ENCODE results near the gene AGR2. TPM values are rescaled to one million over a fixed set of nuclear protein-coding genes. Genes with fewer than 3 reads are reported as not detected.

AGR2 gene
- polyA plus RNA-seq, 2 donors, result 1.6 to 3.3 TPM

- no peak overlapping the region for H3K27ac ChIP-seq (ENCODE audit: low read depth in 2 of 2, low read length in 1 of 2)
- H3K27me3 ChIP-seq (ENCODE audit: control insufficient read depth in 1 of 2, insufficient read depth in 2 of 2, low read length in 2 of 2), result no peaks in the 10 kb centered on the region
- H3K36me3 ChIP-seq (ENCODE audit: control insufficient read depth in 2 of 2, insufficient read depth in 2 of 2, low read length in 1 of 2), result no peaks in the 10 kb centered on the region
- no peaks in the 10 kb centered on the region for H3K9me3 ChIP-seq (ENCODE audit: control insufficient read depth in 2 of 2, insufficient read depth in 1 of 2, low read depth in 1 of 2, low read length in 1 of 2)
- H3K4me1 ChIP-seq (ENCODE audit: control insufficient read depth in 2 of 2, insufficient read depth in 2 of 2, low read length in 1 of 2), result no peaks in the 10 kb centered on the region
- 80 to 89% methylated on average over 4 of the region's 4 CpGs for WGBS, 2 donors
- no peak overlapping the region for H3K4me3 ChIP-seq (ENCODE audit: low read depth in 1 of 2, low read length in 2 of 2)
Observed at GRCh38 chr7:16801579-16801978, 3.2 kb downstream of the AGR2 start.

- H3K27me3 ChIP-seq (ENCODE audit: control insufficient read depth in 1 of 2, insufficient read depth in 2 of 2, low read length in 2 of 2), result no peaks in the 10 kb centered on the region
- no peaks in the 10 kb centered on the region for H3K9me3 ChIP-seq (ENCODE audit: control insufficient read depth in 2 of 2, insufficient read depth in 1 of 2, low read depth in 1 of 2, low read length in 1 of 2)
- no peak overlapping the region for H3K4me3 ChIP-seq (ENCODE audit: low read depth in 1 of 2, low read length in 2 of 2)
- no peaks in the 10 kb centered on the region for H3K4me1 ChIP-seq (ENCODE audit: control insufficient read depth in 2 of 2, insufficient read depth in 2 of 2, low read length in 1 of 2)
- no peaks in the 10 kb centered on the region for H3K36me3 ChIP-seq (ENCODE audit: control insufficient read depth in 2 of 2, insufficient read depth in 2 of 2, low read length in 1 of 2)
- no peak overlapping the region for H3K27ac ChIP-seq (ENCODE audit: low read depth in 2 of 2, low read length in 1 of 2)
Observed at GRCh38 chr7:16801111-16801542, 3.7 kb downstream of the AGR2 start.

- H3K36me3 ChIP-seq (ENCODE audit: control insufficient read depth in 2 of 2, insufficient read depth in 2 of 2, low read length in 1 of 2), result no peaks in the 10 kb centered on the region
- H3K27ac ChIP-seq (ENCODE audit: low read depth in 2 of 2, low read length in 1 of 2), result no peak overlapping the region
- H3K4me1 ChIP-seq (ENCODE audit: control insufficient read depth in 2 of 2, insufficient read depth in 2 of 2, low read length in 1 of 2), result no peaks in the 10 kb centered on the region
- peaks cover 0 to 5% of the 10 kb centered on the region in 2 donors for H3K27me3 ChIP-seq (ENCODE audit: control insufficient read depth in 1 of 2, insufficient read depth in 2 of 2, low read length in 2 of 2)
- no peak overlapping the region for H3K4me3 ChIP-seq (ENCODE audit: low read depth in 1 of 2, low read length in 2 of 2)
- whole genome bisulfite sequencing, 2 donors, result 54 to 63% methylated on average over 6 of the region's 6 CpGs
- H3K9me3 ChIP-seq (ENCODE audit: control insufficient read depth in 2 of 2, insufficient read depth in 1 of 2, low read depth in 1 of 2, low read length in 1 of 2), result no peaks in the 10 kb centered on the region
Observed at GRCh38 chr7:16795624-16796023, 9.2 kb downstream of the AGR2 start.

GRCh38 chr7:16794986-16795385 is 9.8 kb downstream of the AGR2 start:
- Histone ChIP-seq H3K4me3 (ENCODE audit: low read depth in 1 of 2, low read length in 2 of 2) (no peak overlapping the region), H3K27ac (ENCODE audit: low read depth in 2 of 2, low read length in 1 of 2) (no peak overlapping the region), H3K36me3 (ENCODE audit: control insufficient read depth in 2 of 2, insufficient read depth in 2 of 2, low read length in 1 of 2) (no peaks in the 10 kb centered on the region), H3K9me3 (ENCODE audit: control insufficient read depth in 2 of 2, insufficient read depth in 1 of 2, low read depth in 1 of 2, low read length in 1 of 2) (no peaks in the 10 kb centered on the region), H3K4me1 (ENCODE audit: control insufficient read depth in 2 of 2, insufficient read depth in 2 of 2, low read length in 1 of 2) (no peaks in the 10 kb centered on the region), H3K27me3 (ENCODE audit: control insufficient read depth in 1 of 2, insufficient read depth in 2 of 2, low read length in 2 of 2) (peaks cover 0 to 5% of the 10 kb centered on the region in 2 donors)
- 65 to 67% methylated on average over 3 of the region's 3 CpGs for WGBS, 2 donors

- Histone ChIP-seq H3K27ac (ENCODE audit: low read depth in 2 of 2, low read length in 1 of 2) (no peak overlapping the region), H3K36me3 (ENCODE audit: control insufficient read depth in 2 of 2, insufficient read depth in 2 of 2, low read length in 1 of 2) (no peaks in the 10 kb centered on the region), H3K4me1 (ENCODE audit: control insufficient read depth in 2 of 2, insufficient read depth in 2 of 2, low read length in 1 of 2) (no peaks in the 10 kb centered on the region), H3K9me3 (ENCODE audit: control insufficient read depth in 2 of 2, insufficient read depth in 1 of 2, low read depth in 1 of 2, low read length in 1 of 2) (no peaks in the 10 kb centered on the region), H3K27me3 (ENCODE audit: control insufficient read depth in 1 of 2, insufficient read depth in 2 of 2, low read length in 2 of 2) (peaks cover 0 to 5% of the 10 kb centered on the region in 2 donors), H3K4me3 (ENCODE audit: low read depth in 1 of 2, low read length in 2 of 2) (no peak overlapping the region)
- 64 to 71% methylated on average over 5 of the region's 5 CpGs for WGBS, 2 donors
Observed at GRCh38 chr7:16791905-16792698, 12.7 kb downstream of the AGR2 start.

- Histone ChIP-seq H3K4me1 (ENCODE audit: control insufficient read depth in 2 of 2, insufficient read depth in 2 of 2, low read length in 1 of 2) (no peaks in the 10 kb centered on the region), H3K27ac (ENCODE audit: low read depth in 2 of 2, low read length in 1 of 2) (no peak overlapping the region), H3K36me3 (ENCODE audit: control insufficient read depth in 2 of 2, insufficient read depth in 2 of 2, low read length in 1 of 2) (no peaks in the 10 kb centered on the region), H3K9me3 (ENCODE audit: control insufficient read depth in 2 of 2, insufficient read depth in 1 of 2, low read depth in 1 of 2, low read length in 1 of 2) (no peaks in the 10 kb centered on the region), H3K4me3 (ENCODE audit: low read depth in 1 of 2, low read length in 2 of 2) (no peak overlapping the region), H3K27me3 (ENCODE audit: control insufficient read depth in 1 of 2, insufficient read depth in 2 of 2, low read length in 2 of 2) (peaks cover 0 to 5% of the 10 kb centered on the region in 2 donors)
- WGBS, 2 donors, result 21 to 23% methylated on average over 1 of the region's 1 CpG
Observed at GRCh38 chr7:16791071-16791470, 13.7 kb downstream of the AGR2 start.

GRCh38 chr7:16787127-16787526 is 17.7 kb downstream of the AGR2 start:
- no peak overlapping the region for H3K27ac ChIP-seq (ENCODE audit: low read depth in 2 of 2, low read length in 1 of 2)
- 86 to 92% methylated on average over 1 of the region's 1 CpG for WGBS, 2 donors

GRCh38 chr7:16786257-16786656 is 18.5 kb downstream of the AGR2 start:
- no peaks in the 10 kb centered on the region for H3K27me3 ChIP-seq (ENCODE audit: control insufficient read depth in 1 of 2, insufficient read depth in 2 of 2, low read length in 2 of 2)
- H3K4me3 ChIP-seq (ENCODE audit: low read depth in 1 of 2, low read length in 2 of 2), result no peak overlapping the region
- no peaks in the 10 kb centered on the region for H3K36me3 ChIP-seq (ENCODE audit: control insufficient read depth in 2 of 2, insufficient read depth in 2 of 2, low read length in 1 of 2)
- no peaks in the 10 kb centered on the region for H3K4me1 ChIP-seq (ENCODE audit: control insufficient read depth in 2 of 2, insufficient read depth in 2 of 2, low read length in 1 of 2)
- WGBS, 2 donors, result 47 to 58% methylated on average over 4 of the region's 4 CpGs
- H3K27ac ChIP-seq (ENCODE audit: low read depth in 2 of 2, low read length in 1 of 2), result no peak overlapping the region
- no peaks in the 10 kb centered on the region for H3K9me3 ChIP-seq (ENCODE audit: control insufficient read depth in 2 of 2, insufficient read depth in 1 of 2, low read depth in 1 of 2, low read length in 1 of 2)

More at GRCh38 chr7:16787127-16787526, 17.7 kb downstream of the AGR2 start:
- no peaks in the 10 kb centered on the region for H3K4me1 ChIP-seq (ENCODE audit: control insufficient read depth in 2 of 2, insufficient read depth in 2 of 2, low read length in 1 of 2)
- H3K36me3 ChIP-seq (ENCODE audit: control insufficient read depth in 2 of 2, insufficient read depth in 2 of 2, low read length in 1 of 2), result no peaks in the 10 kb centered on the region
- no peaks in the 10 kb centered on the region for H3K27me3 ChIP-seq (ENCODE audit: control insufficient read depth in 1 of 2, insufficient read depth in 2 of 2, low read length in 2 of 2)
- no peaks in the 10 kb centered on the region for H3K9me3 ChIP-seq (ENCODE audit: control insufficient read depth in 2 of 2, insufficient read depth in 1 of 2, low read depth in 1 of 2, low read length in 1 of 2)
- no peak overlapping the region for H3K4me3 ChIP-seq (ENCODE audit: low read depth in 1 of 2, low read length in 2 of 2)

- no peak overlapping the region for H3K27ac ChIP-seq (ENCODE audit: low read depth in 2 of 2, low read length in 1 of 2)
- H3K27me3 ChIP-seq (ENCODE audit: control insufficient read depth in 1 of 2, insufficient read depth in 2 of 2, low read length in 2 of 2), result no peaks in the 10 kb centered on the region
- H3K9me3 ChIP-seq (ENCODE audit: control insufficient read depth in 2 of 2, insufficient read depth in 1 of 2, low read depth in 1 of 2, low read length in 1 of 2), result no peaks in the 10 kb centered on the region
- no peaks in the 10 kb centered on the region for H3K4me1 ChIP-seq (ENCODE audit: control insufficient read depth in 2 of 2, insufficient read depth in 2 of 2, low read length in 1 of 2)
- H3K4me3 ChIP-seq (ENCODE audit: low read depth in 1 of 2, low read length in 2 of 2), result no peak overlapping the region
- WGBS, 2 donors, result 67 to 74% methylated on average over 2 of the region's 2 CpGs
- H3K36me3 ChIP-seq (ENCODE audit: control insufficient read depth in 2 of 2, insufficient read depth in 2 of 2, low read length in 1 of 2), result no peaks in the 10 kb centered on the region
Observed at GRCh38 chr7:16785846-16786245, 19.0 kb downstream of the AGR2 start.

GRCh38 chr7:16785321-16785720 is 19.5 kb downstream of the AGR2 start:
- H3K27ac ChIP-seq (ENCODE audit: low read depth in 2 of 2, low read length in 1 of 2), result no peak overlapping the region
- H3K27me3 ChIP-seq (ENCODE audit: control insufficient read depth in 1 of 2, insufficient read depth in 2 of 2, low read length in 2 of 2), result no peaks in the 10 kb centered on the region
- WGBS, 2 donors, result 72 to 91% methylated on average over 1 of the region's 1 CpG
- H3K4me3 ChIP-seq (ENCODE audit: low read depth in 1 of 2, low read length in 2 of 2), result no peak overlapping the region
- H3K4me1 ChIP-seq (ENCODE audit: control insufficient read depth in 2 of 2, insufficient read depth in 2 of 2, low read length in 1 of 2), result no peaks in the 10 kb centered on the region
- H3K9me3 ChIP-seq (ENCODE audit: control insufficient read depth in 2 of 2, insufficient read depth in 1 of 2, low read depth in 1 of 2, low read length in 1 of 2), result no peaks in the 10 kb centered on the region
- H3K36me3 ChIP-seq (ENCODE audit: control insufficient read depth in 2 of 2, insufficient read depth in 2 of 2, low read length in 1 of 2), result no peaks in the 10 kb centered on the region

All from esophagus (tissue), 2 donors.